Endothelial cell of umbilical vein (primary cell): ENCODE measurements around the gene EGLN1. TPM values are rescaled to one million over a fixed set of nuclear protein-coding genes. Genes with fewer than 3 reads are reported as not detected.

Source experiments
- BruUV-seq: library from RNA; stranded (reverse); fragments of 400-500 nt; replicated peaks from 2 replicates; lab custom pipeline; 2021; lab: Mats Ljungman, UMichigan
- CTCF ChIA-PET: fragments of 300-600, 350-600 bp; sonication (Branson Sonifier 250); formaldehyde crosslinking; loops from one replicate; lab custom pipeline; 2021; ENCODE audit warnings: antibody characterized with exemption, inconsistent platforms; lab: Charles Lee
- POLR2A ChIA-PET: fragments of 300-600, 350-600 bp; sonication (Branson Sonifier 250); formaldehyde crosslinking; loops from one replicate; lab custom pipeline; 2021; ENCODE audit warnings: antibody characterized with exemption, inconsistent platforms; lab: Charles Lee
- DNase-seq: peaks from one replicate; pipeline ENCODE4 v3.0.0-alpha.2; 2011; ENCODE audit warnings: low read depth, low spot score
- FAIRE-seq: peaks from 2 replicates; lab custom pipeline; 2011; peaks lifted over from hg19 to GRCh38; lab: Jason Lieb, UNC
- H2AFZ ChIP-seq: 2 replicates; pipeline ENCODE4 v1.6.0; 2012; ENCODE audit warnings: low read depth, low read length, control low read depth, inconsistent platforms
- H3K27ac ChIP-seq: 2 replicates; pipeline ENCODE4 v1.5.1; 2011; ENCODE audit warnings: low read depth, mild to moderate bottlenecking, control low read depth, low read length, moderate library complexity; ENCODE audit not compliant: insufficient read depth
- H3K27me3 ChIP-seq, 2 experiments: 2 replicates each; pipeline versions ENCODE4 v1.6.0 to v1.6.1; 2011; ENCODE audit warnings: low read length in 2 of 2, mixed read lengths in 1 of 2; ENCODE audit not compliant: control insufficient read depth in 2 of 2, insufficient read depth in 2 of 2
- H3K36me3 ChIP-seq, 2 experiments: 2 replicates in 1 of 2; 3 replicates in 1 of 2; pipeline ENCODE4 v1.5.1; 2011; ENCODE audit warnings: low read length in 2 of 2, mild to moderate bottlenecking in 1 of 2, moderate library complexity in 1 of 2; ENCODE audit not compliant: control insufficient read depth in 2 of 2, insufficient read depth in 2 of 2; ENCODE audit errors: extremely low read depth in 1 of 2
- H3K4me1 ChIP-seq: 3 replicates; pipeline ENCODE4 v1.5.1; 2011; ENCODE audit warnings: mild to moderate bottlenecking, low read length; ENCODE audit not compliant: control insufficient read depth, insufficient read depth; ENCODE audit errors: extremely low read depth
- H3K4me2 ChIP-seq: 2 replicates; pipeline ENCODE4 v1.6.1; 2011; ENCODE audit warnings: low read length, control low read depth, mixed read lengths; ENCODE audit not compliant: insufficient read depth
- H3K4me3 ChIP-seq, 3 experiments: fragments of 200-600 bp in 1 of 3; sonication (generic), shearing (Covaris generic) in 1 of 3; replicated peaks in 1 of 3; 2 replicates each; pipeline ENCODE4 v1.5.1; 2011 to 2016; ENCODE audit warnings: control low read depth in 3 of 3, low read length in 3 of 3, mild to moderate bottlenecking in 2 of 3, inconsistent platforms in 1 of 3, low read depth in 1 of 3, moderate library complexity in 1 of 3; ENCODE audit not compliant: insufficient read depth in 1 of 3
- H3K79me2 ChIP-seq: 2 replicates; pipeline ENCODE4 v1.6.0; 2012; ENCODE audit warnings: low read length, inconsistent platforms; ENCODE audit not compliant: control insufficient read depth, insufficient read depth
- H3K9ac ChIP-seq: replicated peaks from 2 replicates; pipeline ENCODE3; 2011; ENCODE audit warnings: low read length, control low read depth; ENCODE audit not compliant: insufficient read depth; ENCODE audit errors: extremely low read depth
- H3K9me1 ChIP-seq: replicated peaks from 3 replicates; pipeline ENCODE4 v1.6.0; 2011; ENCODE audit warnings: mild to moderate bottlenecking, low read length; ENCODE audit not compliant: control insufficient read depth, insufficient read depth; ENCODE audit errors: extremely low read depth
- H3K9me3 ChIP-seq: replicated peaks from 2 replicates; pipeline ENCODE4 v1.5.1; 2012; ENCODE audit warnings: low read length, inconsistent platforms; ENCODE audit not compliant: control insufficient read depth, insufficient read depth
- H4K20me1 ChIP-seq: replicated peaks from 2 replicates; pipeline ENCODE3; 2011; ENCODE audit warnings: mild to moderate bottlenecking, low read length; ENCODE audit not compliant: control insufficient read depth, insufficient read depth; ENCODE audit errors: extremely low read depth
- EZH2 ChIP-seq: IDR thresholded peaks from 2 replicates; pipeline ENCODE4 v1.6.1; 2012; ENCODE audit warnings: borderline replicate concordance, low read depth, mild to moderate bottlenecking, moderate library complexity, low read length, inconsistent platforms; ENCODE audit not compliant: severe bottlenecking
- FOS ChIP-seq: IDR thresholded peaks from 2 replicates; pipeline ENCODE4 v1.6.1; 2011; ENCODE audit warnings: mild to moderate bottlenecking, low read length, moderate library complexity, borderline replicate concordance; ENCODE audit not compliant: insufficient read depth
- GATA2 ChIP-seq: IDR thresholded peaks from 2 replicates; pipeline ENCODE4 v1.7.0; 2011; ENCODE audit warnings: low read depth, mild to moderate bottlenecking, moderate library complexity, mixed read lengths, low read length; ENCODE audit not compliant: insufficient read length, insufficient read depth
- JUN ChIP-seq: IDR thresholded peaks from 2 replicates; pipeline ENCODE4 v1.6.1; 2011; ENCODE audit warnings: borderline replicate concordance, low read depth; ENCODE audit not compliant: insufficient read length, insufficient read depth
- MYC ChIP-seq: IDR thresholded peaks from one replicate; pipeline ENCODE4 v1.6.1; 2011; ENCODE audit warnings: mild to moderate bottlenecking, low read depth, low read length
- POLR2A ChIP-seq: IDR thresholded peaks from 2 replicates; pipeline ENCODE4 v1.6.1; 2012; ENCODE audit warnings: low read depth, mild to moderate bottlenecking, control low read depth, low read length
- POLR2AphosphoS5 ChIP-seq: IDR thresholded peaks from 2 replicates; pipeline ENCODE4 v1.6.1; 2012; ENCODE audit warnings: low read depth, mild to moderate bottlenecking, control low read depth, low read length, moderate library complexity; ENCODE audit not compliant: insufficient read depth
- dilution Hi-C: fragments of 300-500 bp; cut with MboI; formaldehyde crosslinking; loops from one replicate; pipeline ENCODE4 v1.15.0; 2019; ENCODE audit warnings: low sequenced_read_pairs; ENCODE audit not compliant: extremely low pct_ligation_motif_present
- intact Hi-C: fragments of 100-400 bp; cut with micrococcal nuclease; formaldehyde crosslinking; loops from one replicate; pipeline ENCODE4 v1.10.0; 2022
- polyA plus RNA-seq, 4 experiments: library from polyadenylated mRNA; depleted of rRNA in 3 of 4; stranded (reverse) in 3 of 4; unstranded in 1 of 4; fragments of >200 nt; gene quantifications; 2 replicates each; pipeline versions ENCODE4 v1.2.1 to v1.2.3, GENCODE V29; 2011 to 2012; ENCODE audit warnings: missing spikeins in 1 of 4
- total RNA-seq: library from RNA; stranded (reverse); gene quantifications from 2 replicates; pipeline ENCODE4 v1.2.3, GENCODE V29; 2021
- TF ChIP-seq, protein P1 (sequence below): IDR thresholded peaks from 2 replicates; pipeline ENCODE4 v1.6.1; 2011; ENCODE audit not compliant: insufficient read depth, insufficient read length
- TF ChIP-seq, protein P2 (sequence below), 2 donors: IDR thresholded peaks; 1 replicate in 1 of 2; 2 replicates in 1 of 2; pipeline ENCODE4 v1.5.1; 2011; ENCODE audit warnings: low read length in 2 of 2, mild to moderate bottlenecking in 2 of 2, moderate library complexity in 2 of 2, control low read depth in 1 of 2, inconsistent platforms in 1 of 2, low read depth in 1 of 2; ENCODE audit not compliant: insufficient read depth in 1 of 2; ENCODE audit errors: extremely low read depth in 1 of 2

Gene EGLN1
- total and polyA plus RNA-seq, 2 donors (not counting 3 experiments of a cell fraction or from before 2014, with no cell fraction given) = 13.7 to 38.1 TPM

DNA sequence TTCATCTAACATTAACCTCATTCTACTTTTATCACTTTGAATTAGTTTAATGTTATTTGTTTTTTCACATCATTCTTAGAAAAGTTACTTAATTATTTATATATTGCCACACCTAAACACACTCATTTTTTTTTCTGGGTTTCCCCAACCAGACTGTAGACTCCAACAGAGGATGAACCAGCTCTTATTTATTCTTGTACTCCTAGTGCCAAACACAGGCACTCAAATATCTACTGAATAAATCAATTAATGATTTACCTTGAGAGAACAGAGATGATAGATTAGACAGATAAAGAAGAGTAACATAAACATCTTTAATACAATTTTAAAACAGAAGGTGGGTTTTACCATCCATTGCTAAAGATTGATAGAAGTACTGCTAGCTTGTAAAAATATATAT, 35.6 kb downstream of the EGLN1 start:
- dilution Hi-C loops = no loop called here
- Histone ChIP-seq H3K9ac (no peak overlapping the region), H4K20me1 (no peaks in the 10 kb centered on the region), H3K4me1 (peaks cover 39% of the 10 kb centered on the region), H3K9me3 (no peaks in the 10 kb centered on the region), H3K4me3 (no peak overlapping the region), H3K4me2 (no peak overlapping the region), H3K9me1 (no peaks in the 10 kb centered on the region), H2AFZ (no peak overlapping the region), H3K27me3 (no peaks in the 10 kb centered on the region), H3K79me2 (peaks cover 62% of the 10 kb centered on the region), H3K36me3 (no peaks in the 10 kb centered on the region), H3K27ac (no peak overlapping the region)
- intact Hi-C loops = no loop called here
- FAIRE-seq (no peak), DNase-seq (no peak)
- ChIA-PET POLR2A (no interaction called here), CTCF (interaction anchor here (0.7 kb wide), 1 partner anchor 24 kb away, joined by 3 read pairs; no protein-coding TSS in a partner anchor)
- BruUV-seq = no TSS peak
- TF ChIP-seq, protein P1, sequence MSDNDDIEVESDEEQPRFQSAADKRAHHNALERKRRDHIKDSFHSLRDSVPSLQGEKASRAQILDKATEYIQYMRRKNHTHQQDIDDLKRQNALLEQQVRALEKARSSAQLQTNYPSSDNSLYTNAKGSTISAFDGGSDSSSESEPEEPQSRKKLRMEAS = no peak
- TF ChIP-seq FOS (no peak), EZH2 (no peak), MYC (no peak), POLR2AphosphoS5 (no peak), POLR2A (no peak), GATA2 (no peak), JUN (no peak)
- TF ChIP-seq, protein P2, sequence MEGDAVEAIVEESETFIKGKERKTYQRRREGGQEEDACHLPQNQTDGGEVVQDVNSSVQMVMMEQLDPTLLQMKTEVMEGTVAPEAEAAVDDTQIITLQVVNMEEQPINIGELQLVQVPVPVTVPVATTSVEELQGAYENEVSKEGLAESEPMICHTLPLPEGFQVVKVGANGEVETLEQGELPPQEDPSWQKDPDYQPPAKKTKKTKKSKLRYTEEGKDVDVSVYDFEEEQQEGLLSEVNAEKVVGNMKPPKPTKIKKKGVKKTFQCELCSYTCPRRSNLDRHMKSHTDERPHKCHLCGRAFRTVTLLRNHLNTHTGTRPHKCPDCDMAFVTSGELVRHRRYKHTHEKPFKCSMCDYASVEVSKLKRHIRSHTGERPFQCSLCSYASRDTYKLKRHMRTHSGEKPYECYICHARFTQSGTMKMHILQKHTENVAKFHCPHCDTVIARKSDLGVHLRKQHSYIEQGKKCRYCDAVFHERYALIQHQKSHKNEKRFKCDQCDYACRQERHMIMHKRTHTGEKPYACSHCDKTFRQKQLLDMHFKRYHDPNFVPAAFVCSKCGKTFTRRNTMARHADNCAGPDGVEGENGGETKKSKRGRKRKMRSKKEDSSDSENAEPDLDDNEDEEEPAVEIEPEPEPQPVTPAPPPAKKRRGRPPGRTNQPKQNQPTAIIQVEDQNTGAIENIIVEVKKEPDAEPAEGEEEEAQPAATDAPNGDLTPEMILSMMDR (IDR thresholded peaks at IDR 0.05; ENCODE audit: extremely low read depth in 1 of 2, insufficient read depth in 1 of 2, low read depth in 1 of 2, low read length in 2 of 2) = no peak
